GM12878 (cell line): Measurements from ENCODE around the gene GJB1. TPM values are rescaled to one million over a fixed set of nuclear protein-coding genes. Genes with fewer than 3 reads are reported as not detected.

Source experiments
- ATAC-seq: fragments of 200-7000 bp; cut with Tn5 transposase; 3 replicates; pipeline ENCODE4 v1.9.1; 2020; ENCODE audit warnings: mild to moderate bottlenecking, moderate library complexity
- BruUV-seq: library from RNA; stranded (reverse); fragments of 400-500 nt; replicated peaks from 2 replicates; lab custom pipeline; 2021; lab: Mats Ljungman, UMichigan
- CTCF ChIA-PET: fragments of 300-600 bp; sonication (Branson Sonifier 250); formaldehyde crosslinking; extraction: SDS; loops from one replicate; lab custom pipeline; 2021; ENCODE audit warnings: inconsistent platforms; lab: Yijun Ruan, JAX
- POLR2A ChIA-PET: fragments of 350-600 bp; formaldehyde crosslinking; extraction: SDS; loops from one replicate; lab custom pipeline; 2021; ENCODE audit warnings: inconsistent platforms; lab: Charles Lee
- RAD21 ChIA-PET: fragments of 300-600 bp; sonication (Branson Sonifier 250); formaldehyde crosslinking; loops from one replicate; lab custom pipeline; 2023; ENCODE audit warnings: antibody characterized with exemption; ENCODE audit not compliant: unreplicated experiment; lab: Charles Lee
- SMC1A ChIA-PET: fragments of 300-600 bp; sonication (Branson Sonifier 250); formaldehyde crosslinking; loops from one replicate; lab custom pipeline; 2023; ENCODE audit not compliant: unreplicated experiment, uncharacterized antibody; lab: Charles Lee
- DNase-seq: peaks from one replicate; pipeline ENCODE4 v3.0.0-alpha.2; 2011; ENCODE audit warnings: low read depth, low spot score
- FAIRE-seq: peaks from 3 replicates; lab custom pipeline; 2011; peaks lifted over from hg19 to GRCh38; lab: Jason Lieb, UNC
- H2AFZ ChIP-seq: 2 replicates; pipeline ENCODE4 v1.6.0; 2011; ENCODE audit warnings: low read depth, low read length, control low read depth; ENCODE audit not compliant: control insufficient read depth
- H3K27ac ChIP-seq: 2 replicates; pipeline ENCODE4 v1.5.1; 2011; ENCODE audit warnings: control low read depth; ENCODE audit not compliant: control insufficient read depth, insufficient read depth
- H3K27me3 ChIP-seq, 2 experiments: replicated peaks in 1 of 2; 2 replicates each; pipeline versions ENCODE4 v1.6.0 to v1.6.1; 2011; ENCODE audit warnings: low read length in 1 of 2; ENCODE audit not compliant: control insufficient read depth in 2 of 2, insufficient read depth in 2 of 2
- H3K36me3 ChIP-seq, 2 experiments: 2 replicates each; pipeline ENCODE4 v1.5.1; 2011; ENCODE audit warnings: low read length in 1 of 2; ENCODE audit not compliant: control insufficient read depth in 2 of 2, insufficient read depth in 2 of 2
- H3K4me1 ChIP-seq: 2 replicates; pipeline ENCODE4 v1.6.1; 2011; ENCODE audit warnings: mild to moderate bottlenecking, low read length, moderate library complexity, mixed read lengths; ENCODE audit not compliant: control insufficient read depth, insufficient read depth
- H3K4me2 ChIP-seq: 2 replicates; pipeline ENCODE4 v1.6.0; 2011; ENCODE audit warnings: control low read depth; ENCODE audit not compliant: control insufficient read depth, insufficient read depth
- H3K4me3 ChIP-seq: fragments of 200-600 bp; sonication (generic); 2 replicates; pipeline ENCODE4 v1.5.1; 2016
- H3K79me2 ChIP-seq: 2 replicates; pipeline ENCODE4 v1.6.0; 2011; ENCODE audit warnings: low read length; ENCODE audit not compliant: control insufficient read depth, insufficient read depth
- H3K9ac ChIP-seq: 2 replicates; pipeline ENCODE4 v1.8.0; 2011; ENCODE audit warnings: low read length, control low read depth, mixed read lengths; ENCODE audit not compliant: control insufficient read depth, insufficient read depth
- H3K9me3 ChIP-seq: replicated peaks from 3 replicates; pipeline ENCODE4 v1.5.1; 2011; ENCODE audit warnings: mild to moderate bottlenecking, low read length; ENCODE audit not compliant: control insufficient read depth, insufficient read depth
- H4K20me1 ChIP-seq: 2 replicates; pipeline ENCODE4 v1.6.0; 2011; ENCODE audit not compliant: control insufficient read depth, insufficient read depth
- EZH2 ChIP-seq: IDR thresholded peaks from 2 replicates; pipeline ENCODE4 v1.6.1; 2012; ENCODE audit warnings: low read depth, mild to moderate bottlenecking, control low read depth, inconsistent platforms, low read length, borderline replicate concordance; ENCODE audit not compliant: control insufficient read depth
- IKZF1 ChIP-seq: fragments of 450-650 bp; conservative IDR thresholded peaks from 2 replicates; pipeline ENCODE4 v1.6.1; 2017; ENCODE audit warnings: antibody characterized with exemption, mild to moderate bottlenecking
- KDM1A ChIP-seq: fragments of 200-600 bp; sonication (generic); IDR thresholded peaks from 2 replicates; pipeline ENCODE4 v1.6.1; 2016; ENCODE audit warnings: borderline replicate concordance
- NFXL1 ChIP-seq: fragments of 450-650 bp; IDR thresholded peaks from 2 replicates; pipeline ENCODE4 v1.6.1; 2017; ENCODE audit warnings: antibody characterized with exemption, mild to moderate bottlenecking, borderline replicate concordance
- POU2F2 ChIP-seq: IDR thresholded peaks from 3 replicates; pipeline ENCODE4 v1.6.1; 2011; ENCODE audit warnings: low read depth, mild to moderate bottlenecking, low read length, borderline replicate concordance
- RAD51 ChIP-seq: fragments of 450-650 bp; IDR thresholded peaks from 2 replicates; pipeline ENCODE4 v1.6.1; 2016; ENCODE audit warnings: moderate library complexity, mild to moderate bottlenecking, inconsistent platforms
- RCOR1 ChIP-seq: conservative IDR thresholded peaks from 2 replicates; pipeline ENCODE4 v1.6.1; 2012; ENCODE audit warnings: low read depth, low read length, improper control_type of control experiment
- TCF3 ChIP-seq: IDR thresholded peaks from 2 replicates; pipeline ENCODE4 v1.6.1; 2012; ENCODE audit warnings: low read depth, mild to moderate bottlenecking, low read length, borderline replicate concordance; ENCODE audit not compliant: insufficient read depth
- WGBS: methylation state at CpG from one replicate; pipeline ENCODE4 v1.1.6; 2016; ENCODE audit warnings: low lambda C conversion rate; ENCODE audit not compliant: insufficient replicate concordance, insufficient coverage; ENCODE audit errors: missing lambda C conversion rate; 5-methylcytosine and 5-hydroxymethylcytosine counted together
- in situ Hi-C: fragments of 300-500 bp; cut with MboI; formaldehyde crosslinking; loops from 9 replicates; pipeline ENCODE4 v1.14.3; 2018; ENCODE audit warnings: mixed read lengths
- intact Hi-C: fragments of 100-400 bp; cut with micrococcal nuclease; formaldehyde crosslinking; loops from one replicate; pipeline ENCODE4 v1.14.2; 2022; ENCODE audit not compliant: unreplicated experiment
- polyA plus RNA-seq, 11 experiments: library from polyadenylated mRNA; depleted of rRNA in 4 of 11; unstranded in 6 of 11; stranded (reverse) in 5 of 11; fragments of >200 nt; fragmentation: Nextera tagmentation in 4 of 11; fragmentation: Illumina TruSeq in 1 of 11; extraction: Ambion mirVana in 4 of 11; extraction: Trizol in 1 of 11; gene quantifications; 1 replicate in 1 of 11; 2 replicates in 10 of 11; pipeline versions ENCODE4 v1.2.1 to v1.2.3, GENCODE V29; 2011 to 2016; ENCODE audit warnings: inconsistent platforms in 2 of 11, missing spikeins in 2 of 11, low read depth in 1 of 11
- total RNA-seq, 4 experiments: library from RNA; depleted of rRNA in 3 of 4; stranded (reverse); fragments of >200 nt in 3 of 4; fragmentation: Illumina TruSeq in 1 of 4; extraction: Trizol in 1 of 4; gene quantifications; 2 replicates each; pipeline versions ENCODE4 v1.2.1 to v1.2.3, GENCODE V29; 2013 to 2021
- TF ChIP-seq, protein P1 (sequence below): fragments of 450-650 bp; conservative IDR thresholded peaks from 2 replicates; pipeline ENCODE4 v1.6.1; 2017; ENCODE audit warnings: mild to moderate bottlenecking, moderate library complexity

The GJB1 gene
- total and polyA plus RNA-seq, 10 of the 15 experiments (the other 5 are each of a cell fraction or from before 2014, with no cell fraction given) = not detected

DNA sequence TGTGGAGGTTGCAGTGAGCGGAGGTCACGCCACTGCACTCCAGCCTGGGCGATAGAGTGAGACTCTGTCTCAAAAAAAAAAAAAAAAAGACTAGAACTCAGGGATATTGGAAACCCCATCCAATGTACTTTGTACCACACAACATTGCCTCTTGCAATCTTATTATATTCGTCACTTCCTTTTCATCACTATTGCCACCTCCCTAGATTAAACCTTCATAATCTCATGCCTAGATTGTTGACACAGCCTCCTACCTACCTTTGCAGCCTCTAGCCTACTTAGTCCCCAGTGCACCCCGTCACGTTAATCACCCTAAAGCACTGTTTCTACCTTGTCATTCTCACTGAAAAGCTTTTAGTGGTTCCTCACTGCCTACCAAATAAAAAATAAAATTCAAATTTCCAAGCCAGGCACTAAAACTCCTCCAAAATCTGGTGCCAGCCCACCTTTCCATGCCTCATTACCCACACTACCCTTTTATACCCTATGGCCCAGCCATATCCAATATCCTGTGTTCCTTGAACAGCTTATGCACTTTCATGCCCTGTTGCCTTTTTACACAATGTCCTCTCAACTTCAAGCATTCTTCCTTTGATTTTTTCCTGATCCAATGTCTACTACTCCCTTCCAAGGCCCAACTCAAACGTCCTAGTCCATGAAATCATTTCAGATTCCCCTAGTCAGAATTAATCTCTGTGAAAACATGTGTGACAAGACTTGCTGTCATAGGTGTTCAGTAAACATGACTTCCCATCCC lies 23.6 kb upstream of the GJB1 start:
- POLR2A ChIA-PET = interaction anchor here (1.5 to 3.9 kb wide), 2 partner anchors 16 to 131 kb away, joined by 4 to 76 read pairs; partner anchors contain the start of gene SNX12

More for the DNA sequence above, 23.6 kb upstream of the GJB1 start:
- Histone ChIP-seq H3K4me1 (no peaks in the 10 kb centered on the region), H2AFZ (no peak overlapping the region), H3K36me3 (no peaks in the 10 kb centered on the region), H3K9ac (no peak overlapping the region), H4K20me1 (no peaks in the 10 kb centered on the region), H3K27me3 (no peaks in the 10 kb centered on the region), H3K4me3 (no peak overlapping the region), H3K27ac (no peak overlapping the region), H3K9me3 (no peaks in the 10 kb centered on the region), H3K79me2 (peaks cover 21% of the 10 kb centered on the region), H3K4me2 (no peak overlapping the region)
- no peak for FAIRE-seq
- BruUV-seq = no TSS peak
- DNase-seq = no peak
- in situ Hi-C loops (loop anchor here (10.0 kb wide), 1 partner anchor 335 kb away; the partner anchor contains the start of gene OGT), intact Hi-C loops (no loop called here)
- SMC1A ChIA-PET = interaction anchor here (0.7 to 3.7 kb wide), 3 partner anchors 8 to 1286 kb away, joined by 3 to 43 read pairs (median 4); no protein-coding TSS in a partner anchor
- RAD21 ChIA-PET = no interaction called here
- TF ChIP-seq RCOR1 (no peak), RAD51 (no peak), IKZF1 (no peak), KDM1A (no peak), POU2F2 (no peak), NFXL1 (no peak), TCF3 (no peak), EZH2 (no peak)
- TF ChIP-seq, protein P1, sequence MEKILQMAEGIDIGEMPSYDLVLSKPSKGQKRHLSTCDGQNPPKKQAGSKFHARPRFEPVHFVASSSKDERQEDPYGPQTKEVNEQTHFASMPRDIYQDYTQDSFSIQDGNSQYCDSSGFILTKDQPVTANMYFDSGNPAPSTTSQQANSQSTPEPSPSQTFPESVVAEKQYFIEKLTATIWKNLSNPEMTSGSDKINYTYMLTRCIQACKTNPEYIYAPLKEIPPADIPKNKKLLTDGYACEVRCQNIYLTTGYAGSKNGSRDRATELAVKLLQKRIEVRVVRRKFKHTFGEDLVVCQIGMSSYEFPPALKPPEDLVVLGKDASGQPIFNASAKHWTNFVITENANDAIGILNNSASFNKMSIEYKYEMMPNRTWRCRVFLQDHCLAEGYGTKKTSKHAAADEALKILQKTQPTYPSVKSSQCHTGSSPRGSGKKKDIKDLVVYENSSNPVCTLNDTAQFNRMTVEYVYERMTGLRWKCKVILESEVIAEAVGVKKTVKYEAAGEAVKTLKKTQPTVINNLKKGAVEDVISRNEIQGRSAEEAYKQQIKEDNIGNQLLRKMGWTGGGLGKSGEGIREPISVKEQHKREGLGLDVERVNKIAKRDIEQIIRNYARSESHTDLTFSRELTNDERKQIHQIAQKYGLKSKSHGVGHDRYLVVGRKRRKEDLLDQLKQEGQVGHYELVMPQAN = no peak
- ATAC-seq = no peak
- CTCF ChIA-PET = interaction anchor here (4.2 kb wide), 1 partner anchor 18 kb away, joined by 31 read pairs; no protein-coding TSS in a partner anchor
- 67% methylated on average over 7 of the region's 7 CpGs for WGBS
